BJ (cell line): ENCODE data around the gene PHLPP1. TPM values are rescaled to one million over a fixed set of nuclear protein-coding genes. Genes with fewer than 3 reads are reported as not detected.

Experiments
- CTCF ChIA-PET: fragments of 350-600 bp; formaldehyde crosslinking; extraction: SDS; loops from one replicate; lab custom pipeline; 2021; ENCODE audit warnings: antibody characterized with exemption, inconsistent platforms; lab: Yijun Ruan, JAX
- POLR2A ChIA-PET: fragments of 300-600 bp; sonication (Branson Sonifier 250); formaldehyde crosslinking; extraction: SDS; loops from one replicate; lab custom pipeline; 2021; ENCODE audit warnings: antibody characterized with exemption; lab: Charles Lee
- DNase-seq: peaks from one replicate; pipeline ENCODE4 v3.0.0-alpha.2; 2011; ENCODE audit warnings: low read depth
- H3K27me3 ChIP-seq: 2 replicates; pipeline ENCODE4 v1.6.0; 2011; ENCODE audit warnings: low read length; ENCODE audit not compliant: control insufficient read depth, insufficient read depth
- H3K36me3 ChIP-seq: 2 replicates; pipeline ENCODE4 v1.5.1; 2011; ENCODE audit warnings: low read length; ENCODE audit not compliant: control insufficient read depth, insufficient read depth
- H3K4me3 ChIP-seq: 2 replicates; pipeline ENCODE4 v1.5.1; 2011; ENCODE audit warnings: low read depth, mild to moderate bottlenecking, control low read depth, low read length
- polyA plus RNA-seq: library from polyadenylated mRNA; depleted of rRNA; stranded (reverse); fragments of >200 nt; gene quantifications from 2 replicates; pipeline ENCODE4 v1.2.3, GENCODE V29; 2011
- TF ChIP-seq, protein P1 (sequence below): IDR thresholded peaks from 2 replicates; pipeline ENCODE4 v1.5.1; 2011; ENCODE audit warnings: low read depth, mild to moderate bottlenecking, control low read depth, inconsistent platforms, low read length, moderate library complexity; ENCODE audit not compliant: insufficient read depth

Gene PHLPP1
- polyA plus RNA-seq, 1 experiment, result 4.0 TPM

DNA sequence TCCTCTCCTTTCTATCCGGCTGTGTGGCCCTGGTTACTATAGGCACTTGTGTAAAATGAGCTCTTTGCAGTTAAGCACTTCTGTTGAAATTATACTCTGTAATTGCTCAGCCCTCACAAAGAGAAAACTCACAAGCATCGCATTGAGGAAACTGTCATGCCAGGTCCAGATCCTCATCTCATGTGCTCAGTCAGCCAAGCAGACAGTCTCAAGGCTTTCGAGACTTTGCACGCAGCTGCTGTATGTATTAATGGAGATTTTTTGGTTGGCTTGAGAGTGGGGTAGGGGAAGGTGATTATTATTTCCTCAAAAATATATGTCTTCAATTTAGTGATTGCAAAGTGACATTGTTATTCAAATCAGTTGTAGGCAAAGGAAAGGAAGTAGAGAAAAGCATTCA lies 33.0 kb upstream of the PHLPP1 start:
- POLR2A ChIA-PET, result no interaction called here
- TF ChIP-seq, protein P1, sequence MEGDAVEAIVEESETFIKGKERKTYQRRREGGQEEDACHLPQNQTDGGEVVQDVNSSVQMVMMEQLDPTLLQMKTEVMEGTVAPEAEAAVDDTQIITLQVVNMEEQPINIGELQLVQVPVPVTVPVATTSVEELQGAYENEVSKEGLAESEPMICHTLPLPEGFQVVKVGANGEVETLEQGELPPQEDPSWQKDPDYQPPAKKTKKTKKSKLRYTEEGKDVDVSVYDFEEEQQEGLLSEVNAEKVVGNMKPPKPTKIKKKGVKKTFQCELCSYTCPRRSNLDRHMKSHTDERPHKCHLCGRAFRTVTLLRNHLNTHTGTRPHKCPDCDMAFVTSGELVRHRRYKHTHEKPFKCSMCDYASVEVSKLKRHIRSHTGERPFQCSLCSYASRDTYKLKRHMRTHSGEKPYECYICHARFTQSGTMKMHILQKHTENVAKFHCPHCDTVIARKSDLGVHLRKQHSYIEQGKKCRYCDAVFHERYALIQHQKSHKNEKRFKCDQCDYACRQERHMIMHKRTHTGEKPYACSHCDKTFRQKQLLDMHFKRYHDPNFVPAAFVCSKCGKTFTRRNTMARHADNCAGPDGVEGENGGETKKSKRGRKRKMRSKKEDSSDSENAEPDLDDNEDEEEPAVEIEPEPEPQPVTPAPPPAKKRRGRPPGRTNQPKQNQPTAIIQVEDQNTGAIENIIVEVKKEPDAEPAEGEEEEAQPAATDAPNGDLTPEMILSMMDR, result no peak
- no peaks in the 10 kb centered on the region for H3K27me3 ChIP-seq
- no peaks in the 10 kb centered on the region for H3K36me3 ChIP-seq
- no peak for DNase-seq
- CTCF ChIA-PET, result no interaction called here
- H3K4me3 ChIP-seq, result no peak overlapping the region

DNA sequence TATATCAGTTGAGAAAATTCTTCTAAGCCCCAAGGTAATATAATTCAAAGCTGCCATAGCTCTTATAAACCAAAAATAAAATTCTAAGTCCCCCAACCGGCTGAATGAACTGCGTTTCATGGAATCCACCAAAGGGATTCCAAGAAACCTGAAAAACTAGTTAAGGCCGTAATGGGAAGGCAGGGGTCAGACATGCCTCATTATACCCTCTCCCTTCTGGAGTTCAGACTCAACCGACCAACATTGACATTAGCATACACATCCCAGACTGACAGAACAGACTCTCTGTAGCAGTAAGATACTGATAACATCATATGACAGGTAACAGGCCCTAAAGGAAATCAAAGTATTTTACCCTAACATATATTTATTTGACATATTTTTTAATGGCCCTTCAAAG lies 31.4 kb upstream of the PHLPP1 start:
- H3K4me3 ChIP-seq, result no peak overlapping the region
- H3K36me3 ChIP-seq, result no peaks in the 10 kb centered on the region
- POLR2A ChIA-PET, result no interaction called here
- no peak for DNase-seq
- CTCF ChIA-PET, result no interaction called here
- TF ChIP-seq, protein P1, result no peak
- H3K27me3 ChIP-seq, result no peaks in the 10 kb centered on the region

DNA sequence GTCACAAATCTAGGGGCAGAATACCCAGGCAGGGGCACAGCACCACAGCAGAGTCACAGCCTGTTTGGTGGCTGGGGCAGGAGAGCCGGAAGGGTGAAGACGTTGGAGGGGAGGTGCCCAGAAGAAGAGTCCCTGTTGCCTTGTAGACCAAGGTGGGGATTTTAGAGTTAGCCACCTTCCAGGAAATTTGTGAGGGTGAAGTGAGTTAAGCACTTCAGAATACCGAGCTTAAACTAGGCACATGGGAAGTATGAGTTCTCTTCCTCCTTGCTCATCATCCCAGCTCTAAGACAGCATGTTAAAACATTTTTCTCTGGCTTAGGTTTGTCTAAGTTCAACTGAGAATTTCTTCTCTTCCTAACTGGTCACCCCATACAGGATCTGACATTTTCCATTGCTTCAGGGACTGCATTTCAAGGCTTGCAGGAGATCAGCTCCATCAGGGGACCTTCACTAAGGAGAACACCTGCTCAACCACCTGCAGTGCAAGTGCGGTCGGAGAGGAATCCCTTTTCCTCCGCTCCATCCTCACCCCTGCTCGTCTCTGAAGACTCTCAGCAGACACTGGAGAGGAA lies 26.5 kb upstream of the PHLPP1 start:
- POLR2A ChIA-PET, result no interaction called here

DNA sequence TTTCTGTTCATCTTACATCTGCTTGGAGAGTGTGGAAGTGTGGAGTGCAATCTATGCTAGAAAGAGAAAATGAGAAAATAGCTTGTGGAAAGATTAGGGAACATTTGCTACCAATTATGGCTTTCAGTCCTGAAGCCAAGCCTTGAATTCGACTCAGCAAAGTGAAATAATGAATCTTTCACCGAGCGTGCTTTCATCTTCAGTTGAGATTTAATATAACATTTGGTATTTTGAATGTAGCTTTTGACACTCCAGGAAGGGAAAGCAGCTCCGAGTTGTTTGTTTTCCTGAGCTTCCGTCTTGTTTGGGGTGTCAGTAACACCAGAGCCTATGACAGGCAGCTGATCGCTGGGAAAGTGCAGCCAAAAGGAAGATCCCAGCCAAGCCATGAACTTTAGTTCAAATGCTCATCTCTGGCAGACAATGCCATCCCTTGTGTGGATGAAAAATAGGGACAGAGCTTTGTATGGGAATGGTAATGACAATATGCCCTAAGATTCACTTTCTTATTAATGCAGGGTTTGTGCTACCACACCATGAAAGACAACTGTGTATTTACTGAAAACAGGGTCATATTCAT lies 25.0 kb upstream of the PHLPP1 start:
- no peaks in the 10 kb centered on the region for H3K36me3 ChIP-seq
- ChIA-PET POLR2A (no interaction called here), CTCF (interaction anchor here (1.5 kb wide), 1 partner anchor 27 kb away, joined by 4 read pairs; no protein-coding TSS in a partner anchor)
- no peaks in the 10 kb centered on the region for H3K27me3 ChIP-seq
- DNase-seq, result no peak
- TF ChIP-seq, protein P1, result no peak
- no peak overlapping the region for H3K4me3 ChIP-seq

More for the DNA sequence above, 26.5 kb upstream of the PHLPP1 start:
- no peak for DNase-seq
- Histone ChIP-seq H3K27me3 (no peaks in the 10 kb centered on the region), H3K36me3 (no peaks in the 10 kb centered on the region), H3K4me3 (no peak overlapping the region)
- TF ChIP-seq, protein P1, result no peak
- CTCF ChIA-PET, result interaction anchor here (1.2 kb wide), 1 partner anchor 18 kb away, joined by 3 read pairs; no protein-coding TSS in a partner anchor

DNA sequence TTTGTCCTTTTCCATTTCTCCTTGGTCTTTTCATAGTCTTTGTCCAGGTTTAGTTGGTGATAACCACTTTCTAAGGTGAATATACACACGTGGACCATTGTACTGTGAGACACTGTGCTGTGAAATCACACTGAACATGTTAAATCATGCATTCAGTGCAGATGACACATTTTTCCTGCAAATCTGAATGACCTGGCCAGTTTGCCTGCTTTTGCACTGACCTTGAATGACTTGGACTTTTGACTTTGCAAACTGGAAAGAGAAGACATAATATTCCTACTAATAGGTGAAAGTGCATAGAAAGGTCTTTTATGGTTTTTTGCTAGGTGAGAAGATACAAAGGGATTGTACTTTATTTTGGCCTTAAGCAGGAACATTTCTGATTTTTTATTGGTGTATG lies 21.7 kb upstream of the PHLPP1 start:
- H3K36me3 ChIP-seq, result no peaks in the 10 kb centered on the region
- H3K4me3 ChIP-seq, result no peak overlapping the region
- no peak for DNase-seq
- no peaks in the 10 kb centered on the region for H3K27me3 ChIP-seq
- ChIA-PET CTCF (no interaction called here), POLR2A (no interaction called here)
- TF ChIP-seq, protein P1, result no peak
